CD4-positive, CD25-positive, alpha-beta regulatory T cell (primary cell): Measurements from ENCODE around the gene VPS13D. TPM values are rescaled to one million over a fixed set of nuclear protein-coding genes. Genes with fewer than 3 reads are reported as not detected.
A peak's percentile ranks its signal among the peaks of the same experiment; 100 is the strongest.

Source experiments
- ATAC-seq, 2 donors: fragments of 150-1000 bp; cut with Tn5 transposase; one replicate each; pipeline ENCODE4 v1.10.0; 2021; ENCODE audit warnings: low read depth in 2 of 2, moderate number of reproducible peaks in 2 of 2, moderate library complexity in 1 of 2
- DNase-seq, 3 donors: peaks; one replicate each; pipeline versions ENCODE4 v3.0.0 to v3.0.0-alpha.2; 2012 to 2022; ENCODE audit warnings: mixed read lengths in 1 of 3
- H3K27ac ChIP-seq: one replicate; pipeline ENCODE4 v1.7.0; 2013; ENCODE audit warnings: mild to moderate bottlenecking, low read length; ENCODE audit not compliant: insufficient read depth, poor library complexity, severe bottlenecking
- H3K27me3 ChIP-seq: one replicate; pipeline ENCODE4 v1.7.0; 2013; ENCODE audit warnings: low read length; ENCODE audit not compliant: control insufficient read depth, insufficient read depth
- H3K36me3 ChIP-seq: one replicate; pipeline ENCODE4 v1.7.0; 2013; ENCODE audit warnings: mild to moderate bottlenecking, low read length, moderate library complexity; ENCODE audit not compliant: control insufficient read depth, insufficient read depth
- H3K4me1 ChIP-seq: 2 replicates; pipeline ENCODE4 v1.7.0; 2013; ENCODE audit warnings: mild to moderate bottlenecking, low read length; ENCODE audit not compliant: insufficient read depth, control insufficient read depth, poor library complexity, severe bottlenecking
- H3K4me3 ChIP-seq: one replicate; pipeline ENCODE4 v1.7.0; 2013; ENCODE audit warnings: low read depth, mild to moderate bottlenecking, low read length, moderate library complexity
- H3K9me3 ChIP-seq, 2 experiments: 1 replicate in 1 of 2; 2 replicates in 1 of 2; pipeline ENCODE4 v1.7.0; 2013; ENCODE audit warnings: low read length in 2 of 2, mild to moderate bottlenecking in 1 of 2, moderate library complexity in 1 of 2; ENCODE audit not compliant: control insufficient read depth in 2 of 2
- H3K27ac Mint-ChIP-seq, 3 donors: one replicate each; pipeline ENCODE4 v1.8.0; 2020 to 2022; ENCODE audit warnings: mild to moderate bottlenecking in 3 of 3, mixed read lengths in 3 of 3, moderate library complexity in 2 of 3
- H3K27me3 Mint-ChIP-seq: one replicate; pipeline ENCODE4 v1.8.0; 2022; ENCODE audit warnings: mild to moderate bottlenecking, mixed read lengths
- H3K36me3 Mint-ChIP-seq: one replicate; pipeline ENCODE4 v1.8.0; 2020; ENCODE audit warnings: mixed read lengths
- H3K4me1 Mint-ChIP-seq, 4 donors: one replicate each; pipeline ENCODE4 v1.8.0; 2020 to 2022; ENCODE audit warnings: mixed read lengths in 4 of 4, mild to moderate bottlenecking in 1 of 4
- H3K4me3 Mint-ChIP-seq, 4 donors: one replicate each; pipeline ENCODE4 v1.8.0; 2020 to 2022; ENCODE audit warnings: mild to moderate bottlenecking in 4 of 4, mixed read lengths in 4 of 4, moderate library complexity in 3 of 4
- H3K9me3 Mint-ChIP-seq, 7 donors: one replicate each; pipeline ENCODE4 v1.8.0; 2020 to 2022; ENCODE audit warnings: mixed read lengths in 7 of 7, mild to moderate bottlenecking in 3 of 7, moderate library complexity in 2 of 7
- polyA plus RNA-seq, 4 donors: library from polyadenylated mRNA; unstranded; fragments of 300-500 nt; fragmentation: Illumina TruSeq; gene quantifications; one replicate each; pipeline ENCODE4 v1.2.3, GENCODE V29; 2021
- total RNA-seq: library from RNA; stranded (reverse); gene quantifications from one replicate; pipeline ENCODE4 v1.2.3, GENCODE V29; 2022

Gene VPS13D
- total and polyA plus RNA-seq, 5 donors from 2014 or later: 8.1 to 96.0 (median 10.3) TPM

GRCh38 chr1:12420171-12420570, 190.3 kb downstream of the VPS13D start:
- ATAC-seq: no peak
- no peaks in the 10 kb centered on the region for H3K27me3 ChIP-seq
- no peaks in the 10 kb centered on the region for H3K27me3 Mint-ChIP-seq
- H3K4me1 ChIP-seq: no peaks in the 10 kb centered on the region
- no peak overlapping the region for H3K4me3 ChIP-seq
- H3K9me3 Mint-ChIP-seq: no peaks in the 10 kb centered on the region
- H3K36me3 ChIP-seq: peaks cover 45% of the 10 kb centered on the region
- H3K36me3 Mint-ChIP-seq: peaks cover 59% of the 10 kb centered on the region
- H3K27ac ChIP-seq: no peak overlapping the region
- no peak overlapping the region for H3K4me3 Mint-ChIP-seq
- no peaks in the 10 kb centered on the region for H3K9me3 ChIP-seq
- DNase-seq: no peak
- H3K4me1 Mint-ChIP-seq: peaks cover 6 to 33% (median 19%) of the 10 kb centered on the region in 4 donors
- H3K27ac Mint-ChIP-seq: no peak overlapping the region

GRCh38 chr1:12422488-12422887, 192.7 kb downstream of the VPS13D start:
- H3K27ac ChIP-seq: no peak overlapping the region
- H3K27me3 Mint-ChIP-seq: no peaks in the 10 kb centered on the region
- H3K27ac Mint-ChIP-seq: peak overlapping the region in 2 of 3 donors; percentile 4 to 75
- no peaks in the 10 kb centered on the region for H3K9me3 ChIP-seq
- no peaks in the 10 kb centered on the region for H3K9me3 Mint-ChIP-seq
- H3K4me1 ChIP-seq: no peaks in the 10 kb centered on the region
- H3K36me3 Mint-ChIP-seq: peaks cover 53% of the 10 kb centered on the region
- H3K4me1 Mint-ChIP-seq: peaks cover 6 to 30% (median 17%) of the 10 kb centered on the region in 4 donors
- H3K27me3 ChIP-seq: no peaks in the 10 kb centered on the region
- ATAC-seq: no peak
- peak in 1 of 3 donors; percentile 14 for DNase-seq
- no peak overlapping the region for H3K4me3 Mint-ChIP-seq
- no peak overlapping the region for H3K4me3 ChIP-seq
- H3K36me3 ChIP-seq: peaks cover 27% of the 10 kb centered on the region

- peaks cover 6 to 34% (median 22%) of the 10 kb centered on the region in 4 donors for H3K4me1 Mint-ChIP-seq
- Histone ChIP-seq H3K27me3 (no peaks in the 10 kb centered on the region), H3K27ac (no peak overlapping the region), H3K36me3 (peaks cover 24% of the 10 kb centered on the region), H3K4me1 (no peaks in the 10 kb centered on the region), H3K4me3 (no peak overlapping the region), H3K9me3 (no peaks in the 10 kb centered on the region)
- no peaks in the 10 kb centered on the region for H3K27me3 Mint-ChIP-seq
- DNase-seq (no peak), ATAC-seq (no peak)
- H3K27ac Mint-ChIP-seq: peak overlapping the region in 1 of 3 donors; percentile 78
- no peak overlapping the region for H3K4me3 Mint-ChIP-seq
- peaks cover 51% of the 10 kb centered on the region for H3K36me3 Mint-ChIP-seq
- no peaks in the 10 kb centered on the region for H3K9me3 Mint-ChIP-seq
Measured at GRCh38 chr1:12424087-12424529, 194.3 kb downstream of the VPS13D start.

GRCh38 chr1:12424793-12425192, 195.0 kb downstream of the VPS13D start:
- H3K27ac Mint-ChIP-seq: peak overlapping the region in 1 of 3 donors; percentile 78
- H3K9me3 Mint-ChIP-seq: no peaks in the 10 kb centered on the region
- H3K4me3 ChIP-seq: no peak overlapping the region
- H3K27ac ChIP-seq: no peak overlapping the region
- ATAC-seq (no peak), DNase-seq (no peak)
- peaks cover 6 to 30% (median 21%) of the 10 kb centered on the region in 4 donors for H3K4me1 Mint-ChIP-seq
- H3K27me3 Mint-ChIP-seq: no peaks in the 10 kb centered on the region
- H3K36me3 Mint-ChIP-seq: peaks cover 47% of the 10 kb centered on the region
- no peak overlapping the region for H3K4me3 Mint-ChIP-seq
- H3K4me1 ChIP-seq: no peaks in the 10 kb centered on the region
- peaks cover 22% of the 10 kb centered on the region for H3K36me3 ChIP-seq
- no peaks in the 10 kb centered on the region for H3K27me3 ChIP-seq
- H3K9me3 ChIP-seq: no peaks in the 10 kb centered on the region

GRCh38 chr1:12426030-12426429, 196.2 kb downstream of the VPS13D start:
- no peak for ATAC-seq
- H3K9me3 ChIP-seq: no peaks in the 10 kb centered on the region
- H3K27me3 ChIP-seq: no peaks in the 10 kb centered on the region
- DNase-seq: no peak
- H3K4me1 ChIP-seq: no peaks in the 10 kb centered on the region
- H3K4me3 Mint-ChIP-seq: no peak overlapping the region
- no peaks in the 10 kb centered on the region for H3K27me3 Mint-ChIP-seq
- peak overlapping the region in 1 of 3 donors; percentile 44 for H3K27ac Mint-ChIP-seq
- H3K4me3 ChIP-seq: no peak overlapping the region
- peaks cover 30% of the 10 kb centered on the region for H3K36me3 ChIP-seq
- no peaks in the 10 kb centered on the region for H3K9me3 Mint-ChIP-seq
- H3K4me1 Mint-ChIP-seq: peaks cover 6 to 32% (median 21%) of the 10 kb centered on the region in 4 donors
- H3K27ac ChIP-seq: no peak overlapping the region
- H3K36me3 Mint-ChIP-seq: peaks cover 42% of the 10 kb centered on the region

GRCh38 chr1:12428334-12428733, 198.5 kb downstream of the VPS13D start:
- no peaks in the 10 kb centered on the region for H3K9me3 Mint-ChIP-seq
- H3K36me3 Mint-ChIP-seq: peaks cover 28% of the 10 kb centered on the region
- Histone ChIP-seq H3K9me3 (no peaks in the 10 kb centered on the region), H3K36me3 (peaks cover 29% of the 10 kb centered on the region), H3K4me1 (peaks cover 3% of the 10 kb centered on the region), H3K27me3 (no peaks in the 10 kb centered on the region), H3K27ac (no peak overlapping the region), H3K4me3 (no peak overlapping the region)
- peaks cover 6 to 25% (median 14%) of the 10 kb centered on the region in 4 donors for H3K4me1 Mint-ChIP-seq
- H3K27ac Mint-ChIP-seq: peak overlapping the region in 2 of 3 donors; percentile 55 to 59
- ATAC-seq (no peak), DNase-seq (no peak)
- H3K27me3 Mint-ChIP-seq: no peaks in the 10 kb centered on the region
- no peak overlapping the region for H3K4me3 Mint-ChIP-seq

GRCh38 chr1:12430525-12430924, 200.7 kb downstream of the VPS13D start:
- no peaks in the 10 kb centered on the region for H3K9me3 Mint-ChIP-seq
- H3K36me3 Mint-ChIP-seq: peaks cover 26% of the 10 kb centered on the region
- no peak overlapping the region for H3K4me3 ChIP-seq
- H3K27me3 Mint-ChIP-seq: no peaks in the 10 kb centered on the region
- no peaks in the 10 kb centered on the region for H3K27me3 ChIP-seq
- DNase-seq (no peak), ATAC-seq (no peak)
- H3K4me3 Mint-ChIP-seq: no peak overlapping the region
- H3K4me1 ChIP-seq: peaks cover 25% of the 10 kb centered on the region
- H3K4me1 Mint-ChIP-seq: peaks cover 22 to 40% (median 32%) of the 10 kb centered on the region in 4 donors
- H3K9me3 ChIP-seq: no peaks in the 10 kb centered on the region
- peaks cover 29% of the 10 kb centered on the region for H3K36me3 ChIP-seq
- H3K27ac ChIP-seq: no peak overlapping the region
- H3K27ac Mint-ChIP-seq: peak overlapping the region in 2 of 3 donors; percentile 33 to 56

GRCh38 chr1:12432897-12433296, 203.1 kb downstream of the VPS13D start:
- H3K4me1 Mint-ChIP-seq: peaks cover 25 to 59% (median 48%) of the 10 kb centered on the region in 4 donors
- H3K27me3 Mint-ChIP-seq: no peaks in the 10 kb centered on the region
- no peak overlapping the region for H3K4me3 Mint-ChIP-seq
- H3K9me3 Mint-ChIP-seq: no peaks in the 10 kb centered on the region
- Histone ChIP-seq H3K4me3 (no peak overlapping the region), H3K27me3 (no peaks in the 10 kb centered on the region), H3K36me3 (peaks cover 26% of the 10 kb centered on the region), H3K9me3 (no peaks in the 10 kb centered on the region), H3K4me1 (peaks cover 34% of the 10 kb centered on the region), H3K27ac (no peak overlapping the region)
- H3K27ac Mint-ChIP-seq: peak overlapping the region; percentile 77 to 88 (median 83)
- peaks cover 23% of the 10 kb centered on the region for H3K36me3 Mint-ChIP-seq
- DNase-seq (no peak), ATAC-seq (no peak)
